GM19395 (cell line): ENCODE measurements around the gene B4GALNT3.

Source experiments
- ATAC-seq: cut with Tn5 transposase; IDR thresholded peaks from one replicate; pipeline ENCODE4 v1.9.1; 2021; ENCODE audit warnings: mild to moderate bottlenecking, moderate library complexity; ENCODE audit not compliant: unreplicated experiment

Gene B4GALNT3

DNA sequence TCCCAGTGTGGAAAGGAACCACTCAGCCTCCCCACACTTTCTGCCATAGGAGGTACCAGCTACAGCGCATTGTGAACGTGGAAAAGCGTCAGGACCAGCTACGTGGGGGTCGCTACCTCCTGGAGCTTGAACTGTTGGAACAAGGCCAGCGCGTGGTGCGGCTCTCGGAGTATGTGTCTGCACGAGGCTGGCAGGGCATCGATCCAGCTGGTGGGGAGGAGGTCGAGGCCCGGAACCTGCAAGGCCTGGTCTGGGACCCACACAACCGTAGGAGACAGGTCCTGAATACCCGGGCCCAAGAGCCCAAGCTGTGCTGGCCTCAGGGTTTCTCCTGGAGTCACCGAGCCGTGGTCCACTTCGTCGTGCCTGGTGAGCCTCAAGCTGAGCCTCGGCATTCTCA is 96.8 kb downstream of the B4GALNT3 start:
- no peak for ATAC-seq

GRCh38 chr12:558580-558979 is 98.8 kb downstream of the B4GALNT3 start:
- ATAC-seq = no peak

DNA sequence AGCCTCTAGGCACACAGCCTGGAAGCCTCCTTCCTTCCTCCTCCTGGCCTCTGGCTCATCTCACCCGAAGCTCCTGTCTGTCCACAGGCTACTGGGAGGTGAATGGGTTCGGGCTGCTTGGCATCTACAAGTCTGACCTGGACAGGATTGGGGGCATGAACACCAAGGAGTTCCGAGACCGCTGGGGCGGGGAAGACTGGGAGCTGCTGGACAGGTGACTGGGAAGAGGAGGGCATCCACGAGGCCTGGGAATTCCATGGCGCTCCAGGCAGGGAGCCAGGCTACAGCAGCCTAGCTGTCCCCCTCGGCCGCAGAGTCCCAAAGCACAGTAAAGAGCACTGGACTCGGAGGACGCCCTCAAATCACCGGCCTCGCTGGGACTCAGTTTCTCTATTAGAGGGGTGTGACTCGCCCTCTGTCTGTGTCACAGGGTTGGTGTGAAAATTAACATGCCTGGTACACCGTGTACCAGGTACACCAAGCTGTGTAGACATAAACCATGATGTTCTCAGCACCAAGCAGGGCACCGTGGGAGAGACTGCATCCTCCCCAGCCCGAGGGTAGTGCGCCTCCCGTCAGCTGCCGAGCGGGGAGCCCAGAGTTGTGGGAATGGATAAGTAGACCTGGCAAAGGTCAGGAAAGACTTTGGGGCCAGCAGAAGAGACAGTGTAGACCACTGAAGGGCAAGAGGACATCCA is 99.6 kb downstream of the B4GALNT3 start:
- no peak for ATAC-seq

GRCh38 chr12:559906-560455 is 100.2 kb downstream of the B4GALNT3 start:
- ATAC-seq = no peak

- no peak for ATAC-seq
Measured at GRCh38 chr12:560691-561390, 101.1 kb downstream of the B4GALNT3 start.

GRCh38 chr12:561391-561705 is 101.6 kb downstream of the B4GALNT3 start:
- no peak for ATAC-seq

DNA sequence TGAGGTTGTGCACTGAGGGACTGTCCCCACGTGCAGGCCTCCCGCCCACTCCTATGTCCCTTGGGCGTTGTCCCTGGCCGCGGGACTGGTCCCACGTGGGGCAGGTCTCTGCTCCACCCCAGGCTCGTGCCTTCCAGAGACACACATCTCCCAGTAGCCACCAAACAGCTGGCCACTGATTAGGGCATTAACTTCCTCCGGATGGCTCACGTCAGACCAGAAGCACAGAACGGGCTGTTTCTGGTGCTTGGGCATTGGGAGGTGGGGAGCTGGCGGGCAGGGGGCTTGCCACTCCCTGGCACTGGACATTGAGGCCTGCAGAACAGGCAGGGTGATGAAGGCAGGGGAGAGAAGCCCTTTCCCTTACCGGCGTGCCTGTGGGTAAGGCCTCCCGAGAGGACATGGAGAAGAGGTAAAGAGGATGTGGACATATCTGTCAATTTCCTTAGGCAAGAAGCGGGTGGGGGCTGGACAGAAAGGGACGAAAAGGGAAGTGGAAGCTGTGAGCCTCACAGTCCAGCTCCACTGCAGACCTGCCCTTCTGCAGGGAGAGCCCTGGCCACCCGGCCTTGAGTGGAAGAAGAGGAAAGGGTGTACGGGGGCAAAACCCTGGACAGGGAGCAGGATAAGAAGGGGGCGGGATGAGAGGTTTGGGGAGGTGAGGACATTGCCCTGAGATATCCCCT is 102.3 kb downstream of the B4GALNT3 start:
- ATAC-seq = no peak

- no peak for ATAC-seq
Measured at GRCh38 chr12:562634-563033, 102.9 kb downstream of the B4GALNT3 start.

- ATAC-seq = no peak
Measured at GRCh38 chr12:563250-563781, 103.6 kb downstream of the B4GALNT3 start.

DNA sequence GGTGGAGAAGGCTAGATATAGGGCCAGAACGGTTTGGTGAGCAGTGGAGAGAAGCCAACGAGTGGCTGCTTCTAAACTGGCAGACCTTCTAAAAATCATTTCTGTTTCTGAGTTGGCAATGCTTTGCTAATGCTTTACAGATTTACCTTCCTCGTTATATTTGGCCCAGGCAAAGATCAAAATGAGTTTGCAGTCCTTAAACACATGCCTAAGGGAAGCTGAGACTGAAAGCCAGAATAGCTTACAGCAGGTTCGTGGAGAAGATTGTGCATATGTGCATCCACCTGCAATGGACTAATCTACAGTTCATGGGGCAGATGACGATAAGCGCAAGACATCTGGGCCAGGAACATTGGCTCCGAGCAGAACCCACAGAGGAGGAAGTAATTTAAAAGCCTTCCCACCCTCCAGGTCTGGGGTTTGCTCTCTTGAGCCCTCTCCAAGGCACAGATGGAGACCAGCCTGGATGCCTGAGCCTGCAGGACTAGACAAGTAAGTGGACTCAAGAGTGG is 104.1 kb downstream of the B4GALNT3 start:
- no peak for ATAC-seq

GRCh38 chr12:565161-565560 is 105.4 kb downstream of the B4GALNT3 start:
- no peak for ATAC-seq

- ATAC-seq = no peak
Measured at GRCh38 chr12:565589-566105, 105.9 kb downstream of the B4GALNT3 start.

DNA sequence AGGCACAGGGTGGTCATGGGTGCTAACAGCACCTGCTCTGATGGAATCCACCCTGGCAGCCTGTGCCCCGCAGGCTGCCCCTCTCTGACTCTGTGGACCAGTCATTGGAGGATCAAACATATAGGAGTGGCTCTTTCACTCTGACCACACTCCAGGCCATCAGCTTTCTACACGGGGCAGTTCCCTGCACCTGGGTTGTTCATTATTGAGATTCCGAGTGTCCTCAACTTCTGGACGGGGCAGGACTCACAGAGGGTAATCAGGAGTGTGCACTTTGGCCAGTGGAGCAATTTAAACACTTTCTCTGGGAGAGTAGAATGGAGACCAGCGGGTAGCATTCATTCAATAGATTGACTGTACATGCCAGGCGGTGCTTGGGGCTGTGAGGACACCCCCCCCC is 108.7 kb downstream of the B4GALNT3 start:
- no peak for ATAC-seq

DNA sequence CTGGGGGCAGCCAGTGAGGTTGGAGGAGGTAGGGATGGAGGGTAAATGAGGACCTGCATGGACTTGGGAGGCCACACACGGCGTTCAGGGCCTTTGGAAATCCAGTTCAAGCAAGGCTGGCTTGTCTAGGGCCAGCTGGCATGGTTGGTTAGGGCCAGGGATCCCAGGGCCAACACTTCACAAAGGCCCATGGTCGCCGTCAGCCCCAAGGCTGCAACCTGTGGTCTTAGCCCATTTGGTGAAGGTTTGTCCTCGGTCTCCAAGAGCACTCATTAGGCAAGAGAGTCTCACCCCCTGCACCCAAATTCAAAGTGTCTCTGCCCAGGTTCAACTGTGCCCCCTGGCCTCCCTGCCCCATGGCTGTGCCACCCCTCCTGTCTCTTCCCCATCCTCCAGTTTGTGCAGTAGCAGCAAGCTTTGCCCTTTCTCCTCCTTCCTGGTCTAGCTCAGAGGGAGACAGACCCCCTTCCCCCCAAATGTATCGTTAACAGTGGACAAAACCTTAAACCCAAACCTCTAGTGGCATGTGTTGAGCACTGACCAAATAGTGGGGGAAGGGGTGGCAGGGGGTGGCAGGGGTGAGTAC is 109.4 kb downstream of the B4GALNT3 start:
- ATAC-seq = no peak

- ATAC-seq = no peak
Measured at GRCh38 chr12:569803-570434, 110.2 kb downstream of the B4GALNT3 start.

GRCh38 chr12:570435-570920 is 110.7 kb downstream of the B4GALNT3 start:
- no peak for ATAC-seq

DNA sequence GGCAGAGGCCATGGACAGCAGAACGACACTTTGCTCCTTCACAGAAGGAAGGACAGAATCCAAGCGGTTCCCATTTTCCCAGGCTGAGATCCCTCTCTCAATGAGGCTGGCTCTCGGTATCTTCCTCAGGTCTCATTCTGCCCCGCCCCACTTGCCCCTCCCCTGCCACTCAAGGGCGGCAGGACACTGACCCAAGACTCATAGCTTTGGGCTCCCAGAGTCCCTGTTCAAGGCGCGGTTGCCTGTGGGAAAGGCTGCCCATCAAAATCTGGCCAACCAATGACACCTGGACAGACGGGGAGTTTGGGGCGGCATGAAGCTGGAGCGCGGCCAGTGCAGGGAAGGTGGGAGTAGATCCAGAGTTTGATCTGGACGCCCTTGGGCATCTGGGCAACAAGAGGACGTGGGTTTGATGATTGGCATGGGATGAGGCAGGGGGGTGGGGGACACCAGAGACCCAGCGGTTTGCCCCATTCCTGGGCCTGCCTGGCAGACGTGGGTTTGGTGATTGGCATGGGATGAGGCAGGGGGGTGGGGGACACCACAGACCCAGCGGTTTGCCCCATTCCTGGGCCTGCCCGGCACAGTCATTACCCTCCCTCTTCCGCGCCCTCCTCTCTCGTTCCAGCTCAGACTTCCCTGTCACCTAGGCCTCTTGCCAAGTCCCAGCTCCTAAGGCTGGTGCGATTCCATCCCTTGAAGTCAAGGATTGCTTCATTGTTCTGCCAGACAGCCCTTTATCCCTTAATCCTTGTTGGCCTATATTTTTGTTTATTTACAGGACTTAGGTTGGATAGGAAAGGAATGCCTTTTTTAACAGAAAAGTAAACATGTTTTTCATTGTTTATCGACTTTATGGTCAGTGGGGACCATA is 111.4 kb downstream of the B4GALNT3 start:
- no peak for ATAC-seq

- no peak for ATAC-seq
Measured at GRCh38 chr12:571795-572531, 112.2 kb downstream of the B4GALNT3 start.

- ATAC-seq = no peak
Measured at GRCh38 chr12:572532-572899, 112.8 kb downstream of the B4GALNT3 start.
